GM18526 (cell line): Measurements from ENCODE around the gene EID2B.

Source experiments
- POLR2A ChIP-seq: IDR thresholded peaks from 3 replicates; pipeline ENCODE4 v1.6.1; 2011; ENCODE audit not compliant: insufficient read length; ENCODE audit errors: extremely low read depth

EID2B gene

DNA sequence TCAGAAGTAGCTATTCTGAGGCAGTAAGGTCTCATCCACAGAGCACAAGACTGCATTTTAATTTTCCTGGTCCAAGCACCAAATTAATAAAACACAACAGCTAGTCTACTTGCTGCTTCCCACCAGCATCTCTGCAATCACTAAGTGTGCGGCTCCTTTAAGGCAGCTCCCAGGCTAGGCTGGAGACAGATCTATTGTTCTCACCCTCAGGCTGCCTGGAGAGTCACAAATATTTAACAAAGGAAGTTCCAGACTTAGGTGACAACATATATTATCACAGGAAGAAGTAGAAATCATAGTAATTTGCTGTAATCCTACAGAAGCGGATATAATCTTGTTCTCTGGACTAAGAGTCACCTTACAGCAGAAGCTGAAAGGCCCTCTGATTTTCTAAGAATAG, 9.6 kb upstream of the EID2B start:
- TF ChIP-seq POLR2A = no peak

DNA sequence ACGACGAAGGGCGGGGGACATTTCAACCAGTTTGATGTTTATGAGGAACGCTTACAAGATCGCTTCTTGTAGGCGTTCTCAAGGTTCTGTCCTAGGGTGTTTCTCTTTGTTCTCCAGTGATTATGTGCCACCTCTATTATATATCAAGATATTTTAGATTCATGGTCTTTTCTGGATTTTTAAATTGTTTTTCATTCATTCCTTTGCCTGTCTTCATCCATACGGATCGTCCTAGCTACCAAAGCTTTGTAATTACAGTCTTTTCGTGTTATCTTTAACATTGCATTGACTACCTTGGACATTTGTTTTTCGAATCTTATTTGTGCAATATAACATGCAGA, 7.7 kb upstream of the EID2B start:
- TF ChIP-seq POLR2A = no peak

DNA sequence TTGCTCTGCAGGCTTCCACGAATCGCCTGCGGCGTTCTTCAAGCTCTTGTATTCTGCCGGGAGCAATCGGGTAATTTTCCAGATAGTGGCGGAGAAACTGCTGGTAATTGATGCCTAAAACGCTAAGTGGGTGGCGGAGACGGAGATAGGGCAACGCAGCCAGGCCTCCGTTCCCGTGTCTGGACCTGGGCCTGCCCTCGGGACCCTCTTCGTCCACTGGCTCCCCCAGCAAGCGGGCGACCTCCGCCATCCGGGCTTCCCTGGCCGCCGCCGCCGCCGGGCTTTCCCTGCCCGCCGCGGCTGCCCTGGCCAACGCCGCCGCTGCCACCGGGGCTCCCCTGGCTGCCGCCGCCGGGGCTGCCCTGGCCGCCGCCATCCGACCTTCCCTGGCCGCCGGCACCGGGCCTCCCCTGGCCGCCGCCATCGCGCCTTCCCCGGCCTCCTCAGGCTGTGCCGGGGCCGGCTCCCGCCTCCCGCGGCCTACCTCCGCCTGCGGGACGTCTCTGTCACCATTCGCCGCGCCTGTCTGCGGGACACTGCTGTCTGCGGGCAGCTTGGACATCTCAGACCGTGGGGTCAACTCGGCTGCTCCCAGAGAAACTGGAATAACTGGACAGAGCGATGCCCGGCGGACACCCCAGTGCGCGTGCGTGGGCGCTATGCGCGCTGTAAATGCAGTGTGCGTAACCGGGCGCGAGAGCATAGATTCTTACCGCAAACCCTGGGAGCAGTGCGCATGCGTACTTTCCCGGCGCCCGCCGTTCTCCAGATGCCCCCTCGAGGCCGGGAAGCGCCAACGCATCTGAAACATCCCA, 7.1 kb upstream of the EID2B start, which contains the start of gene EID2:
EID2 (minus strand) TSS at position 644 of the 815 bp plus-strand sequence; CDS start at position 562, 82 bp downstream.
- TF ChIP-seq POLR2A = peak; percentile 80

DNA sequence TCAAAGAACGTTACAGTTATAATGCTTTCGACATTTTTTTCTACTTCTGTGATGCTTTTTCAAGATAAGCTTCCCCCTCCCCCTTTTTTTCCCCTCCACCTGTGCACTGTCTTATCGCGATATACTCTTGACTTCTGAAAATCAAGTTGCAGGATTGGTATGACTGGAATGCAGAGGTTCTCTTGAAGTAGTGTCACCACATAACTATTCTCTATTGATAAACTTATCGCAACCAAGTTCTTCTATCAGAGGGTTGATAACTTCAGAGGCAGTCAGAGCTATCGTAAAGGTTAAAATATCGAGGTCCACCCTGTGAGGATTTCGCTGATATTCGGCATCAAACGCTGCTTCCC, 6.5 kb upstream of the EID2B start:
- no peak for TF ChIP-seq POLR2A

DNA sequence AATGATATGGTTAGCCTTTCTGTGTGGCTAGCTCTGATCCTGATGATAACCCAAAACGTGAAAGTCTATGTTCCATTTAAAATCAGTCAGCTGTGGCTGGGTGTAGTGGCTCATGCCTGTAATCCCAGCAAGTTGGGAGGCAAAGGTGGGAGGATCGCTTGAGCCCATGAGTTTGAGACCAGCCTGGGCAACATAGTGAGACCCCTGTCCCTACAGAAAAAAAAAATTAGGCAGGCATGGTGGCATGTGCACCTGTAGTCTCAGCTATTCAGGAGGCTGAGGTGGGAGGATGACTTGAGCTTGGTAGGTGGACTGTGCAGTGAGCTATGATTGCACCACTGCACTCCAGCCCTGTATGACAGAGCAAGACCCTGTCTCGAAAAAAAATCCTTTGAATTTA, 1.1 kb upstream of the EID2B start:
- no peak for TF ChIP-seq POLR2A

DNA sequence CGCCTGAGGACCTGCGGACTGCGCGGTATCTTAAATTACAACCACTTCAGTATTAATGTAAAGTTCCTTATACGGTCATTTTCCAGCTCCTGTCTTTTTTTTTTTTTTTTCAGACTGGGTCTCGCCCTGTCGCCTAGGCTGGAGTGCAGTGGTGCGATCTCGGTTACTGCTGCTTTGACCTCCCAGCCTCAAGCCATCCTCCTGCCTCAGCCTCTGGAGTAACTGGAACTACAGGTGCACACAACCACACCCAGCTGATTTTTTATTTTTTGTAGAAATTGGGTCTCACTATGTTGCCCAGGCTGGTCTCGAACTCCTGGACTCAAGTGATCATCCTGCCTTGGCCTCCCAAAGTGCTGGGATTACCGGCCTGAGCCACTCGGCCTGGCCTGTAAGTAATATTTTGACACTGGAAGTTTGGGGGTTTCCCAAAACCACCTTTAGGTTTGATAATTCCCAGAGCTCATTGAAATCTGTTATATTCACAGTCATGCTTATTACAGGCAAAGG, 406 bp upstream of the EID2B start:
- TF ChIP-seq POLR2A = no peak

DNA sequence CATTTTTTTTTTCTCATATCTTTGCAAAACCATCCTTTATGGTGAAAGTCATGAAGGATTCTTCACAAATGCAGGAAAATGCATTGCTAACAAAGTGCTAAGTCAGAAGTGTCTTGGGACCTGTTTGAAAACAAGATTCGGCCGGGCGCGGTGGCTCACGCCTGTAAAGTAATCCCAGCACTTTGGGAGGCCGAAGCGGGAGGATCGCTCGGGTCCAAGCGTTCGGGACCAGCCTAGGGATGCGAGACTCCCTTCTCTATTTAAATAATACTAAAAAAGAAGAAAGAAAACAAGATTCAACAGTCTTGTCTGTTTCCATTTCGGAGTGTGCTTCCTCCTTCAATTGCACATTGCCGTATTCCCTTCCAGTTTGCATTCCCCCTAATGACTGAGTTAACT, 819 bp downstream of the EID2B start:
- no peak for TF ChIP-seq POLR2A

DNA sequence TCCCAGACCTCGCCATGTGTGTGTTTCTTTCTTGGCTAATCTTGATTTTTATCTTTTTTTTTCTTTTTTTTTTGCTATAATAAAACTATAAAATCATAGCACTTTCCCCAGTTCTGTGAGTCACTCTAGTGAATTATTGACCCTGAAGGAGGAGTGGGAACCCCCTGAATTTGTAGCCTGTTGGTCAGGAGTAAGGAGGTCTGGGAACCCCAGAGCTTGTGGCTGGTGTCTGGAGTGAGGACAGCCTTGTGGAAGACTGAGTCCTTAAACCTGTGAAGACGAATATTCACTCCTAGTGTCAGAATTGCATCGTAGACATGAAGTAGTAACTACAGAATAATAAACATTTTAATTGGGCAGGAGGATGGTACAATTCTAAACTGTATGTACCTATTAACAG, 7.4 kb downstream of the EID2B start:
- TF ChIP-seq POLR2A = no peak

DNA sequence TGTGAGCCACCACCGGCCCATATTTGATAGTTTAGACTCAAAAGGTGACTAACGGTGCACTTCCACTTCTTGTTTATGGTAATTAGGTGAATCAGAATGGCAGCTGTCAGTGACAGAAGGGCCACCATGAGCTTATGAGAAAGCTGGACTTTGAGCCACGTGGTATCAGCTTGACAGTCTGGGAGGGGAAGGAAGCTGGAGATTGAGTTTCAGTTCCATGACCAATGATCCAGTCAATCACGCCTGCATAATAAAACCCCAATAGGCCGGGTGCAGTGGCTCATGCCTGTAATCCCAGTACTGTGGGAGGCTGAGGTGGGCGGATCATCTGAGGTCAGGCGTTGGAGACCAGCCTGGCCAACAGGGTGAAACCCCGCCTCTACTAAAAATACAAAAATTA, 8.2 kb downstream of the EID2B start:
- TF ChIP-seq POLR2A = no peak

DNA sequence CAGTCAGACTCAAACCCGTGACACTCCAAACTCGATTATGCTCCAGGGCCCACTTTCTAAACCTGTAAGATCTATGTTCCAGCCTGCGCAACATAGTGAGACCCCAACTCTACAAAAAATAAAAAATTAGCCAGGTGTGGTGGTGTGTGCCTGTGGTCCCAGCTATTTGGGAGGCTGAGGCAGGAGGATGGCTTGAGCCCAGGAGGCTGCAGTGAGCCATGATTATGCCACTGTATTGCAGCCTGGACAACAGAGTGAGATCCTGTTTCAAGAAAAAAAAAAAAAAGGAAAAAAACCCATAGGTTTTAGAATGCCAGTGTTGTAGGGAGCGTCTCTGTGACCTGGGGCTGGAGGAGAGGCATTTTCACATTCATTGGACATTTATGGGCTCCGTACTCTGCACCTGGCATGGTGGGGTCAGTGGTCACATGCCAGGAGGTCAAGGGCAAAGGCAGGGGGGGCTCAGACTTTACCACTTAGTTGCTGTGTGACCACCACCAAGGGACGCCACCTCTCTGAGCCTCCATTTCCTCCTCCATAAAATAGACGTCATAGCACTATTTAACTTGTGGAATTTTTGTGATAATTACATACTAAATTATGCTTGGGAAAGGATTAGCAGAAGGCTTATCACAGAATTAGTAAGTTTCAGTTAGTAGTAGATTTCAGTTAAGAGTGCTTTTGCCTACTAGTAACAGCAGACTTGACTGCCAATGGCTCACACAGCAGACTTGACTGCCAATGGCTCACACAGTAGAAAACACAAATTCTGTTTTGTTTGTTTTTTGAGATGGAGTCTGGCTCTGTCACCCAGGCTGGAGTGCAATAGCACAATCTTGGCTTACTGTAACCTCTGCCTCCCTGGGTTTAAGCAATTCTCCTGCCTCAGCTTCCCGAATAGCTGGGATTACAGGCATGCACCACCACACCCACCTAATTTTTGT, 11.8 kb downstream of the EID2B start:
- no peak for TF ChIP-seq POLR2A

DNA sequence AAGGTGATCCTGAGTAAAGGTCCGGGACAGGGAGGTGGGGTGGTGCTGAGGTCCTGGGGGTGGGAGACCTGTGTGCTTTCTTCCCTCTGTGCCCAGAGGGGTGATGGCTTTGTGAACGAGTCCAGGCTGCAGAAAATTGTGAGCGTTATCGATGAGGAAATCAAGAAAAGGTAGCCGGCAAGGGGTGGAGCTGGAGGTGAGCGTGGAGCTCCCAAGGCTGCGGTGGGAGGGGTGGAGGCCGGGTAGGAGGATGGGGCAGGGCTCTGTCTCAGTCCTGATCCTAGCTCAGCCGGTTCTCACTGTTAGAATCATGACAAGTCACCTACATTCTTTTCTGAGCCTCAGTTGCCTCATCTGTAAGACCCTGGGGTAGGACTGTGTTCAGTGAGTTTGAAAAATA, 13.7 kb downstream of the EID2B start:
- no peak for TF ChIP-seq POLR2A

DNA sequence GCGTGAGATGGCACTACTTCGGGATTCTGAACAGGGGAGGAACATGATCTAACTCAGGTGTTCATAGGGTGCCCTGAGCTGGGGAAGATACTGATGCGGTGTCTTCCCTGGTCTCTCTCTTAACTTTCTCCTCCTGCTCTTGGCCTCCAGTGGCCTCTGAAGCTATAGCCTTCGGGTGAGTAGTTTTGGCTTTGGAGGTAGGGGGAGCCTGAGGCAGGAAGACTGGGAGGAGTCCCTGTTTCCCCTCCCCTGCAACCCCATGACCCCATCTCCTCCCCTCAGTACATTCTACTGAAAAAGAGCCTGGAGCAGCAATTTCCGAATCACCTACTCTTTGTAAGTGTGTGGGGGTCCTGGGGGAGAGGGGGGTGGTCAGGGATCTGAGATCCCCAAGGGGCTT, 14.2 kb downstream of the EID2B start:
- no peak for TF ChIP-seq POLR2A

DNA sequence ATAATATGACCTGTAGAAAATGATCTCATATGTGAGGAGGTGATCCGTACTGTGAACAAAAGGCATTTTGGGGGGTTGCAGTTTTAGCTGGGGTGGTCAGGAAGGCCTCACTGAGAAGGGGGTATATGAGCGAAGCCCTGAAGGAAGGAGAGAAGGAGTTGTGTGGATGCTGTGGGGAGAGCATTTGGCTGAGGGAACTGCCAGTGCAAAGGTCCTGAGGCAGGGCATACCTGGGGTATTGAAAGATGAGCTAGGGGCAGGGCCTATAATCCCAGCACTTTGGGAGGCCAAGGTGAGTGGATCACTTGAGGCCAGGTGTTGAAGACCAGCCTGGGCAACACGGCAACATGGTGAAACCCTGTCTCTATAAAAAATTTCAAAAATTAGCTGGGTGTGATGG, 15.2 kb downstream of the EID2B start:
- TF ChIP-seq POLR2A = no peak

DNA sequence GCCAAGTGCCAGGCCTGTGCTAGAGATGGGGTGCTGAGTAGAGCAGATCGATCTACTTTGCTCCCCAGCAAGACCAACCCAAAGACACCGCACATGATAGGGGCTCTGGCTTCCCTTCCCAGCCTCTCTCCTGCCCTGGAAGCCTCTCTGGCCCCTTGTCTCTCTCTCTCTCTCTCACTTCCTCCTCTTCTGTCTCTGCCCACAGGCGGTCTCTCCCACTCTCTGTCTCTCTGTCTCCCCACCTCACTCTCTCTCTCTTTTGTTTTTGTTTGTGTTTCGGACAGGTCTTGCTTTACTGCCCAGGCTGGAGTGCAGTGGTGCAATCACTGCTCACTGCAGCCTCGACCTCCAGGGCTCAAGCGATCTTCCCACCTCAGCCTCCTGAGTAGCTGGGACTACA, 16.4 kb downstream of the EID2B start:
- TF ChIP-seq POLR2A = no peak

DNA sequence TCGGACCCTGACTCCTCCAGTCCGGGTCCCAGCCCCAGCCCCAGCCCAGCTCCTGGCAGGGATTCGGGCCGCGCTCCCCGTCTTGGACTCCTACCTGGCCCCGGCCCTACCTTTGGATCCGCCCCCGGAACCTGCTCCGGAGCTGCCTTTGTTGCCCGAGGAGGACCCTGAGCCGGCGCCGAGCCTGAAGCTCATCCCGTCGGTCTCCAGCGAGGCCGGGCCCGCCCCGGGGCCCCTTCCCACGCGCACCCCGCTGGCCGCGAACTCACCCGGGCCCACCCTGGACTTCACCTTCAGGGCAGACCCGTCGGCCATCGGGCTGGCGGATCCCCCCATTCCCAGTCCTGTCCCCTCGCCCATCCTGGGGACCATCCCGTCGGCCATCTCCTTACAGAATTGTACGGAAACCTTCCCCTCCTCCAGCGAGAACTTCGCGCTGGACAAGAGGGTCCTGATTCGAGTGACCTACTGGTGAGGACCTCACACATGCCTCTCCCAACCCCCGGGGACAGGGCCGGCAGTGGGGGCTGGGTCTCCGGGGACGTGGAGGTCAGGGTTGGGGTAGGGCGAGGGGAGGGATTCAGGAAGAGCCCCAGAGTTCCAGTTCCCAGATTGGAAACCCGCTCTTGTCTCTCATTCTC, 17.0 kb downstream of the EID2B start:
- no peak for TF ChIP-seq POLR2A

DNA sequence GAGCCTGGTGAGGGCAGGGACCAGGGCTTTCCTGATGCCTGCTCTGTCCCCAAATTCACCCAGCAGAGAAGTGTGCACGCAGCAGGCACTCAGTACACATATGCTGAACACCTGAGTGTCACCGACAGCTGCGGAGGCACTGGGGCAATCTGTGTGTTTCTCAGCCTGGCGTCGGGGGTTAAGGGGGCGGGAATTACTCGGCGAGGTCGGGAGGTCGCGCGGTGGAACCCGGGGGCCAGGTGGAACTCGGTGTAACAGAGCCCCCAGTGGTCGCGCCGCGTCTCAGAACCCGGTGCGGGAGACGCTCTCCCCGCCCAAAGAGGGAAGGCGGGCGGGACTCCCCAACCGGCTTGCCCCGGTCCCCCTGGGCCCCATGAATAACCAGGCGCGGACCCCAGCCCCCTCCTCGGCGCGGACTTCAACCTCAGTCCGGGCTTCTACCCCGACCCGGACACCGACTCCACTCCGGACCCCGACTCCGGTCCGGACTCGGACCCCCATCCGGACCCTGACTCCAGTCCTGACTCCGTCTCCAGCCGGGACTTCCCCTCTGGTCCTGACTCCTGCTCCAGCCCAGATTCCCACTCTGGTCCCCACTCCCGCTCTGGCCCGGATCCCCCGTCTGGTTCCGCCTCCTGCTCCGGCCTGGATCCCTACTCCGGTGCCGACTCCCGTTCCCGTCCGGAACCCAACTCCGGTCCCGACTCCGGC, 17.7 kb downstream of the EID2B start, which contains the start of gene SELENOV:
SELENOV (plus strand) TSS at position 300 of the 711 bp plus-strand sequence; CDS start at position 374, 74 bp downstream.
- no peak for TF ChIP-seq POLR2A
